Activated T-cell treated with anti-CD3 and anti-CD28 coated beads, Interleukin-2, amount 50 U/mL, for 72 hours (primary cell): ENCODE data around the gene COPRS. TPM values are rescaled to one million over a fixed set of nuclear protein-coding genes. Genes with fewer than 3 reads are reported as not detected.

Experiments
- ATAC-seq, 2 donors: fragments of 150-1000 bp; cut with Tn5 transposase; replicated peaks in 1 of 2; 2 replicates each; pipeline ENCODE4 v1.10.0; 2021; ENCODE audit warnings: moderate library complexity in 2 of 2, mild to moderate bottlenecking in 1 of 2
- DNase-seq, 2 donors: peaks; one replicate each; pipeline ENCODE4 v3.0.0; 2021 to 2022; ENCODE audit warnings: mixed read lengths in 1 of 2
- H3K27ac Mint-ChIP-seq: one replicate; pipeline ENCODE4 v1.8.0; 2022; ENCODE audit warnings: mild to moderate bottlenecking, moderate library complexity, mixed read lengths
- H3K27me3 Mint-ChIP-seq: one replicate; pipeline ENCODE4 v1.8.0; 2022; ENCODE audit warnings: low read depth, mixed read lengths
- H3K36me3 Mint-ChIP-seq, 2 donors: one replicate each; pipeline ENCODE4 v1.8.0; 2022; ENCODE audit warnings: mixed read lengths in 2 of 2, mild to moderate bottlenecking in 1 of 2; ENCODE audit not compliant: insufficient read depth in 2 of 2
- H3K4me1 Mint-ChIP-seq: one replicate; pipeline ENCODE4 v1.8.0; 2022; ENCODE audit warnings: low read depth, mixed read lengths
- H3K4me3 Mint-ChIP-seq, 2 donors: one replicate each; pipeline ENCODE4 v1.8.0; 2022; ENCODE audit warnings: mild to moderate bottlenecking in 2 of 2, mixed read lengths in 2 of 2, moderate library complexity in 2 of 2
- H3K9me3 Mint-ChIP-seq, 2 donors: one replicate each; pipeline ENCODE4 v1.8.0; 2022; ENCODE audit warnings: mixed read lengths in 2 of 2
- total RNA-seq, 2 donors: library from RNA; stranded (reverse); gene quantifications; one replicate each; pipeline ENCODE4 v1.2.3, GENCODE V29; 2022

The COPRS gene
- 10 to 100 TPM; 31.0 to 33.2 TPM for total RNA-seq

- DNase-seq (peak; percentile 80 to 83), ATAC-seq (peak; percentile 91 to 93)
- peaks cover 29% of the 10 kb centered on the region for H3K4me1 Mint-ChIP-seq
- H3K36me3 Mint-ChIP-seq, result peaks cover 5 to 9% of the 10 kb centered on the region in 2 donors
- H3K27ac Mint-ChIP-seq, result peak within 1 kb of the TSS; percentile 7
- H3K4me3 Mint-ChIP-seq, result peak within 1 kb of the TSS; percentile 76 to 92
- no peaks in the 10 kb centered on the region for H3K9me3 Mint-ChIP-seq
- no peaks in the 10 kb centered on the region for H3K27me3 Mint-ChIP-seq
These were observed at the start of gene COPRS for GRCh38 chr17:31858642-31859486. COPRS (minus strand) TSS chr17:31859244; CDS start chr17:31859199, 45 bp downstream.

GRCh38 chr17:31908386-31908785 lies 49.3 kb upstream of the COPRS start:
- peaks cover 17% of the 10 kb centered on the region for H3K27me3 Mint-ChIP-seq
- no peak overlapping the region for H3K4me3 Mint-ChIP-seq
- DNase-seq (no peak), ATAC-seq (no peak)
- H3K4me1 Mint-ChIP-seq, result peaks cover 8% of the 10 kb centered on the region
- H3K36me3 Mint-ChIP-seq, result no peaks in the 10 kb centered on the region
- no peak overlapping the region for H3K27ac Mint-ChIP-seq
- H3K9me3 Mint-ChIP-seq, result no peaks in the 10 kb centered on the region

GRCh38 chr17:31907342-31907962 lies 48.4 kb upstream of the COPRS start:
- no peaks in the 10 kb centered on the region for H3K36me3 Mint-ChIP-seq
- DNase-seq (no peak), ATAC-seq (no peak)
- H3K4me3 Mint-ChIP-seq, result peak overlapping the region in 1 of 2 donors; percentile 37
- no peak overlapping the region for H3K27ac Mint-ChIP-seq
- no peaks in the 10 kb centered on the region for H3K9me3 Mint-ChIP-seq
- peaks cover 17% of the 10 kb centered on the region for H3K27me3 Mint-ChIP-seq
- peaks cover 15% of the 10 kb centered on the region for H3K4me1 Mint-ChIP-seq

- ATAC-seq, result no peak
- no peak overlapping the region for H3K27ac Mint-ChIP-seq
- H3K9me3 Mint-ChIP-seq, result no peaks in the 10 kb centered on the region
- H3K27me3 Mint-ChIP-seq, result peaks cover 7% of the 10 kb centered on the region
- H3K4me1 Mint-ChIP-seq, result peaks cover 33% of the 10 kb centered on the region
- peak overlapping the region in 1 of 2 donors; percentile 1 for H3K4me3 Mint-ChIP-seq
- peaks cover 0 to 3% of the 10 kb centered on the region in 2 donors for H3K36me3 Mint-ChIP-seq
- DNase-seq, result no peak
These were observed 44.4 kb upstream of the COPRS start for GRCh38 chr17:31903401-31903800.

- peaks cover 7% of the 10 kb centered on the region for H3K27me3 Mint-ChIP-seq
- peak overlapping the region; percentile 50 to 51 for H3K4me3 Mint-ChIP-seq
- DNase-seq, result peak in 1 of 2 donors; percentile 16
- no peaks in the 10 kb centered on the region for H3K9me3 Mint-ChIP-seq
- no peak overlapping the region for H3K27ac Mint-ChIP-seq
- peaks cover 33% of the 10 kb centered on the region for H3K4me1 Mint-ChIP-seq
- peak in 1 of 2 donors; percentile 23 for ATAC-seq
- H3K36me3 Mint-ChIP-seq, result peaks cover 3 to 7% of the 10 kb centered on the region in 2 donors
These were observed 43.6 kb upstream of the COPRS start for GRCh38 chr17:31902693-31903092.

GRCh38 chr17:31900877-31901276 lies 41.8 kb upstream of the COPRS start:
- Mint-ChIP-seq H3K27ac (no peak overlapping the region), H3K9me3 (no peaks in the 10 kb centered on the region), H3K27me3 (no peaks in the 10 kb centered on the region), H3K36me3 (peaks cover 5 to 15% of the 10 kb centered on the region in 2 donors), H3K4me1 (peaks cover 24% of the 10 kb centered on the region), H3K4me3 (no peak overlapping the region)
- ATAC-seq (no peak), DNase-seq (no peak)

GRCh38 chr17:31888124-31888523 lies 29.1 kb upstream of the COPRS start:
- H3K9me3 Mint-ChIP-seq, result no peaks in the 10 kb centered on the region
- no peak for ATAC-seq

GRCh38 chr17:31882571-31882970 lies 23.5 kb upstream of the COPRS start:
- ATAC-seq, result no peak
- Mint-ChIP-seq H3K27me3 (no peaks in the 10 kb centered on the region), H3K9me3 (no peaks in the 10 kb centered on the region), H3K36me3 (peaks cover 7 to 36% of the 10 kb centered on the region in 2 donors), H3K4me3 (no peak overlapping the region), H3K4me1 (peaks cover 30% of the 10 kb centered on the region), H3K27ac (no peak overlapping the region)
- no peak for DNase-seq

More at GRCh38 chr17:31888124-31888523, 29.1 kb upstream of the COPRS start:
- Mint-ChIP-seq H3K4me3 (no peak overlapping the region), H3K4me1 (no peaks in the 10 kb centered on the region), H3K27ac (peak overlapping the region; percentile 6), H3K36me3 (peaks cover 5 to 47% of the 10 kb centered on the region in 2 donors), H3K27me3 (no peaks in the 10 kb centered on the region)
- DNase-seq, result no peak

GRCh38 chr17:31880311-31880710 lies 21.3 kb upstream of the COPRS start:
- ATAC-seq, result no peak
- no peak overlapping the region for H3K4me3 Mint-ChIP-seq
- H3K27ac Mint-ChIP-seq, result peak overlapping the region; percentile 73
- DNase-seq, result no peak
- H3K36me3 Mint-ChIP-seq, result peaks cover 5 to 31% of the 10 kb centered on the region in 2 donors
- H3K9me3 Mint-ChIP-seq, result no peaks in the 10 kb centered on the region
- H3K27me3 Mint-ChIP-seq, result no peaks in the 10 kb centered on the region
- peaks cover 30% of the 10 kb centered on the region for H3K4me1 Mint-ChIP-seq

GRCh38 chr17:31878703-31879073 lies 19.6 kb upstream of the COPRS start:
- H3K36me3 Mint-ChIP-seq, result peaks cover 5 to 29% of the 10 kb centered on the region in 2 donors
- DNase-seq (no peak), ATAC-seq (no peak)
- H3K9me3 Mint-ChIP-seq, result no peaks in the 10 kb centered on the region
- no peaks in the 10 kb centered on the region for H3K27me3 Mint-ChIP-seq
- peak overlapping the region; percentile 63 to 72 for H3K4me3 Mint-ChIP-seq
- H3K4me1 Mint-ChIP-seq, result peaks cover 30% of the 10 kb centered on the region
- H3K27ac Mint-ChIP-seq, result peak overlapping the region; percentile 93

- ATAC-seq (peak; percentile 89 to 90), DNase-seq (peak; percentile 48 to 57)
- Mint-ChIP-seq H3K27me3 (no peaks in the 10 kb centered on the region), H3K9me3 (no peaks in the 10 kb centered on the region), H3K4me3 (peak overlapping the region; percentile 63 to 72), H3K36me3 (peaks cover 5 to 31% of the 10 kb centered on the region in 2 donors), H3K27ac (peak overlapping the region; percentile 93), H3K4me1 (peaks cover 30% of the 10 kb centered on the region)
These were observed 19.1 kb upstream of the COPRS start for GRCh38 chr17:31877911-31878702.

GRCh38 chr17:31877341-31877740 lies 18.3 kb upstream of the COPRS start:
- Mint-ChIP-seq H3K4me1 (peaks cover 30% of the 10 kb centered on the region), H3K9me3 (no peaks in the 10 kb centered on the region), H3K36me3 (peaks cover 5 to 35% of the 10 kb centered on the region in 2 donors), H3K27ac (peak overlapping the region; percentile 65), H3K4me3 (no peak overlapping the region), H3K27me3 (no peaks in the 10 kb centered on the region)
- DNase-seq (no peak), ATAC-seq (no peak)

- DNase-seq, result no peak
- Mint-ChIP-seq H3K27me3 (no peaks in the 10 kb centered on the region), H3K4me3 (no peak overlapping the region), H3K27ac (no peak overlapping the region), H3K4me1 (peaks cover 19% of the 10 kb centered on the region), H3K36me3 (peaks cover 0 to 42% of the 10 kb centered on the region in 2 donors), H3K9me3 (no peaks in the 10 kb centered on the region)
- ATAC-seq, result no peak
These were observed 16.0 kb upstream of the COPRS start for GRCh38 chr17:31875081-31875480.
